Thoracic aorta (tissue), 2 donors: ENCODE data around the gene COX14. TPM values are rescaled to one million over a fixed set of nuclear protein-coding genes. Genes with fewer than 3 reads are reported as not detected.
A peak's percentile ranks its signal among the peaks of the same experiment; 100 is the strongest.

ENCODE experiments used
- ATAC-seq: fragments of 150-250 bp; one replicate; pipeline ENCODE4 v1.8.0; 2017; ENCODE audit warnings: low read depth; ENCODE audit not compliant: insufficient number of reproducible peaks, low FRiP score
- DNase-seq: peaks from one replicate; pipeline ENCODE4 v3.0.0-alpha.2; 2020; ENCODE audit warnings: low spot score
- H3K27ac ChIP-seq, 2 donors: fragments of 200-600 bp; sonication (generic); 1 replicate in 1 of 2; 2 replicates in 1 of 2; pipeline ENCODE4 v1.5.1; 2016; ENCODE audit warnings: mild to moderate bottlenecking in 2 of 2, moderate library complexity in 2 of 2
- H3K27me3 ChIP-seq: fragments of 200-600 bp; sonication (generic); replicated peaks from 2 replicates; pipeline ENCODE4 v1.6.0; 2016; ENCODE audit warnings: mild to moderate bottlenecking; ENCODE audit not compliant: insufficient read depth
- H3K36me3 ChIP-seq: fragments of 200-600 bp; sonication (generic); one replicate; pipeline ENCODE4 v1.5.1; 2016
- H3K4me1 ChIP-seq, 2 donors: fragments of 200-600 bp; sonication (generic); 1 replicate in 1 of 2; 2 replicates in 1 of 2; pipeline versions ENCODE4 v1.5.1 to v1.6.0; 2016; ENCODE audit warnings: low read depth in 2 of 2, mild to moderate bottlenecking in 1 of 2; ENCODE audit not compliant: control insufficient read depth in 1 of 2
- H3K4me3 ChIP-seq: fragments of 200-600 bp; sonication (generic); 2 replicates; pipeline ENCODE4 v1.5.1; 2016; ENCODE audit warnings: mild to moderate bottlenecking
- H3K9me3 ChIP-seq: fragments of 200-600 bp; sonication (generic); 2 replicates; pipeline ENCODE4 v1.5.1; 2016
- total RNA-seq, 2 donors: library from RNA; depleted of rRNA; stranded (reverse); fragments of >200 nt; gene quantifications; one replicate each; pipeline versions ENCODE4 v1.1.0 to v1.2.3, GENCODE V29; 2016
- TF ChIP-seq, protein P1 (sequence below): fragments of 200-600 bp; sonication (generic); IDR thresholded peaks from one replicate; pipeline ENCODE4 v1.5.1; 2019; ENCODE audit warnings: antibody characterized with exemption

The COX14 gene
- total RNA-seq = 10 to 100 TPM; 50.8 to 57.2 TPM

DNA sequence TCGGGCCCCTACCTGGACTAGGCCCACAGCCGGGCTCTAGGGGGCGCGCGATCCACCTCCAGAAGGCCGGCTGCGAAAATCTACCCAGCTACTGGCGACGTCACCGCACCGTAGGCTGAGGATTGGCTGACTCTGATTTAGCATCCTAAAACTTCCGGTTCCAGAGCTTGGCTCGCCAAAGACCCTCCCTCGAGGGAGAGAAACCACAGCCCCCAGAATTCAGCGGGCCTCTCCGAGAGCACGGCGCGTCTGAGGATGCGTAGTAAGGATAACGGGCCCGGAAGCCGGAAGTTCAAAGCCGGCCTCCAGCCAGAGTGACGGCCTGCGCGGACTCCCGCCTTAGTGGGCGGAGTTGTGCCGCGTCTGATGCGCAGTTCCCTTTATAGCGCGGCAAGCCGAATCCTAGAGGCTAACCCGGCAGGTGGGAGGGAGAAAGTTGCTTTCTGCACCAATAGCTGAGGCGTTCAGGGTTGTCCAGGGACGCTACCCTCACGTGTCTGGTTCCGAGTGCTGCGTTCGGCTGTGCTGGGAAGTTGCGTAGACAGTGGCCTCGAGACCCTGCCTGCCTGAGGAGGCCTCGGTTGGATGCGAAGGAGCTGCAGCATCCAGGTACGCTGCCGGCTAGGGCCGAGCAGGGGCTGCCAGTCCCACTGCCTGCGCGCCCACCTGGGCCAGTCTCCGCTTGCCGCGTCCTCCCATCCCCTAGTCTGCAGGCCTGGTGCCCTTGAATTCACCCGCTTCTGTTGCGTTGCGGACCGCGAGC, at the start of gene COX14:
Gene COX14, plus strand, starts transcription at position 544 of the 763 bp plus-strand sequence. CDS start 7,808 bp downstream, outside the sequence.
- no peaks in the 10 kb centered on the region for H3K27me3 ChIP-seq
- H3K4me1 ChIP-seq = peaks cover 43 to 44% of the 10 kb centered on the region in 2 donors
- H3K27ac ChIP-seq = peak within 1 kb of the TSS; percentile 96 to 99
- DNase-seq = peak; percentile 95
- ATAC-seq = peak; percentile 95
- H3K4me3 ChIP-seq = peak within 1 kb of the TSS; percentile 74
- TF ChIP-seq, protein P1, sequence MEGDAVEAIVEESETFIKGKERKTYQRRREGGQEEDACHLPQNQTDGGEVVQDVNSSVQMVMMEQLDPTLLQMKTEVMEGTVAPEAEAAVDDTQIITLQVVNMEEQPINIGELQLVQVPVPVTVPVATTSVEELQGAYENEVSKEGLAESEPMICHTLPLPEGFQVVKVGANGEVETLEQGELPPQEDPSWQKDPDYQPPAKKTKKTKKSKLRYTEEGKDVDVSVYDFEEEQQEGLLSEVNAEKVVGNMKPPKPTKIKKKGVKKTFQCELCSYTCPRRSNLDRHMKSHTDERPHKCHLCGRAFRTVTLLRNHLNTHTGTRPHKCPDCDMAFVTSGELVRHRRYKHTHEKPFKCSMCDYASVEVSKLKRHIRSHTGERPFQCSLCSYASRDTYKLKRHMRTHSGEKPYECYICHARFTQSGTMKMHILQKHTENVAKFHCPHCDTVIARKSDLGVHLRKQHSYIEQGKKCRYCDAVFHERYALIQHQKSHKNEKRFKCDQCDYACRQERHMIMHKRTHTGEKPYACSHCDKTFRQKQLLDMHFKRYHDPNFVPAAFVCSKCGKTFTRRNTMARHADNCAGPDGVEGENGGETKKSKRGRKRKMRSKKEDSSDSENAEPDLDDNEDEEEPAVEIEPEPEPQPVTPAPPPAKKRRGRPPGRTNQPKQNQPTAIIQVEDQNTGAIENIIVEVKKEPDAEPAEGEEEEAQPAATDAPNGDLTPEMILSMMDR = peak; percentile 79
- H3K36me3 ChIP-seq = no peaks in the 10 kb centered on the region
- H3K9me3 ChIP-seq = no peaks in the 10 kb centered on the region

DNA sequence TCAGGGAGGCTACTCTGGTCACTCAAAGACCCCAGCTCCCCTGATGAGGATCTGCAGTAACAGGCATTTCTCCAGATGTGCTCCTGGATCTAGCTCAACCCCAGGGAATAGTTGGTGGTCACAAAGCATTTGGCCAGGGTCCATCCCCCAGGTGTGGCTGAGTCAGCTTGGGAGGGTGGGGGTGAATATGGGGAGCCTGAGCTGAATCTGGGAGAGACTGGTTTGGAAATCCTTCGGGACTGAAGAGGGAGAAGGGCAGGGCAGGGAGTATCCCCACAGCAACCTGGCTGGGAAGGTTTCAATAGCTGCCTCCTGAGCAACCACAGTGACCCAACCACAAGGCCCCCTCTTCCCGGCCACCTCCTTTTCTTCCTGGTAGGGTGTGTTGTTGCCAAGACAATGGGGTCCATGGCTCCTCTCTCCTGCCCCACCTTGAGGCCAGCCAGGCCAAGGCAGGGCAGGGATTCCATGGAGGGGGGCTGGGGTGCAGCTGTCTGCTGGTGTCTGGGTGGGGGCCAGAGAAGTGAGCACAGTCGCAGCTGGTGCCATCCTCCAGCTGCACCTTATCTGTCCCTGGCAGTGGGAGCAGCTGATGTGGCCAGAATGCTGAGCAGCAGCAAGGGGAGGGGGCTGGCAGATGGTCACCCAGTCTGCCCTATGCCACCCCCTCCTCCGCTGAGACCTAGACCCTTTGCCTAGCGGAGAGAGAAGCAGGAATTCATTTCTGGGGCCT, 49.1 kb upstream of the COX14 start:
- DNase-seq (no peak), ATAC-seq (no peak)
- Histone ChIP-seq H3K4me1 (peaks cover 3 to 18% of the 10 kb centered on the region in 2 donors), H3K27me3 (no peaks in the 10 kb centered on the region), H3K36me3 (no peaks in the 10 kb centered on the region), H3K27ac (no peak overlapping the region), H3K4me3 (no peak overlapping the region), H3K9me3 (no peaks in the 10 kb centered on the region)
- TF ChIP-seq, protein P1 = no peak

DNA sequence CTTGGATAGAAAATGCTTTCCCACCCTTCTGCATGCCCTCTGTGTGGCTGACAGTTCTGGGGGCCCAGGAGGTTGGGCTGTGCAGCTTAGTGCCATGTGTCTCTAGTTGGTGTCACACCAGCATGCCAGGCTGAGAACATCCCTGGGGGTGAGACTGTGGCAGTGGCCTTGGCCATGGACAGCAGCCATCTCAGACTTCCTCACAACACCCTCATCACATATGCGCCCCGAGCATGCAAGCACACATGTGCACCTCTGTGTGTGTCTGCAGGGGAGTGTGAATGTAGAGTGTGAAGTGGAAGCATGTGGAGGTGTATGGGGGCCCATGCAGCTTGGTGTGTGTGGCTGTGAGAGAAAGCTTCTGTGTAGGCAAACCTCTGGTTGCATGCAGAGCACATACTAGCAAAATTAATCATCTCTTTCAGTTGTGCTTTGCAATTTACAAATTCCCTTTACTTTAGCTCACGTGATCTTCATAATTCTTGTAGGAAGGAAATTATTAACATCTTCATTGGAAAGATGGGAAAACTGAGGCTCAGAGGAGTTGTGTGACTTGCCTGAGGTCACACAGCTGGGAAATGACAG, 46.2 kb upstream of the COX14 start:
- H3K27me3 ChIP-seq = no peaks in the 10 kb centered on the region
- ATAC-seq (no peak), DNase-seq (no peak)
- no peaks in the 10 kb centered on the region for H3K36me3 ChIP-seq
- H3K4me1 ChIP-seq = peaks cover 0 to 19% of the 10 kb centered on the region in 2 donors
- no peak overlapping the region for H3K4me3 ChIP-seq
- TF ChIP-seq, protein P1 = no peak
- no peak overlapping the region for H3K27ac ChIP-seq
- no peaks in the 10 kb centered on the region for H3K9me3 ChIP-seq

GRCh38 chr12:50066402-50066801, 45.6 kb upstream of the COX14 start:
- Histone ChIP-seq H3K9me3 (no peaks in the 10 kb centered on the region), H3K36me3 (no peaks in the 10 kb centered on the region), H3K27me3 (no peaks in the 10 kb centered on the region), H3K27ac (no peak overlapping the region), H3K4me3 (no peak overlapping the region), H3K4me1 (peaks cover 0 to 19% of the 10 kb centered on the region in 2 donors)
- peak; percentile 34 for DNase-seq
- ATAC-seq = peak; percentile 57
- TF ChIP-seq, protein P1 = no peak

- DNase-seq (no peak), ATAC-seq (no peak)
- H3K4me1 ChIP-seq = peaks cover 0 to 19% of the 10 kb centered on the region in 2 donors
- no peaks in the 10 kb centered on the region for H3K27me3 ChIP-seq
- H3K4me3 ChIP-seq = no peak overlapping the region
- no peaks in the 10 kb centered on the region for H3K9me3 ChIP-seq
- H3K36me3 ChIP-seq = no peaks in the 10 kb centered on the region
- H3K27ac ChIP-seq = no peak overlapping the region
- TF ChIP-seq, protein P1 = no peak
These were observed 43.0 kb upstream of the COX14 start for GRCh38 chr12:50069069-50069468.
